GM20431 (cell line): ENCODE measurements around the gene NLRP7.
"Not testable (repeated sequence)": the region's sequence is repeated elsewhere in the genome, so short reads cannot be mapped to it uniquely, and the experiment has no call there.

Source experiments
- in situ Hi-C: fragments of 300-500 bp; cut with MseI, MboI; formaldehyde crosslinking; loops from one replicate; pipeline ENCODE4 v1.15.0; 2020; ENCODE audit warnings: low sequenced_read_pairs; ENCODE audit not compliant: unreplicated experiment

Gene NLRP7

GRCh38 chr19:54921082-54921481 is 26.2 kb downstream of the NLRP7 start:
- in situ Hi-C loops = no loop called here

DNA sequence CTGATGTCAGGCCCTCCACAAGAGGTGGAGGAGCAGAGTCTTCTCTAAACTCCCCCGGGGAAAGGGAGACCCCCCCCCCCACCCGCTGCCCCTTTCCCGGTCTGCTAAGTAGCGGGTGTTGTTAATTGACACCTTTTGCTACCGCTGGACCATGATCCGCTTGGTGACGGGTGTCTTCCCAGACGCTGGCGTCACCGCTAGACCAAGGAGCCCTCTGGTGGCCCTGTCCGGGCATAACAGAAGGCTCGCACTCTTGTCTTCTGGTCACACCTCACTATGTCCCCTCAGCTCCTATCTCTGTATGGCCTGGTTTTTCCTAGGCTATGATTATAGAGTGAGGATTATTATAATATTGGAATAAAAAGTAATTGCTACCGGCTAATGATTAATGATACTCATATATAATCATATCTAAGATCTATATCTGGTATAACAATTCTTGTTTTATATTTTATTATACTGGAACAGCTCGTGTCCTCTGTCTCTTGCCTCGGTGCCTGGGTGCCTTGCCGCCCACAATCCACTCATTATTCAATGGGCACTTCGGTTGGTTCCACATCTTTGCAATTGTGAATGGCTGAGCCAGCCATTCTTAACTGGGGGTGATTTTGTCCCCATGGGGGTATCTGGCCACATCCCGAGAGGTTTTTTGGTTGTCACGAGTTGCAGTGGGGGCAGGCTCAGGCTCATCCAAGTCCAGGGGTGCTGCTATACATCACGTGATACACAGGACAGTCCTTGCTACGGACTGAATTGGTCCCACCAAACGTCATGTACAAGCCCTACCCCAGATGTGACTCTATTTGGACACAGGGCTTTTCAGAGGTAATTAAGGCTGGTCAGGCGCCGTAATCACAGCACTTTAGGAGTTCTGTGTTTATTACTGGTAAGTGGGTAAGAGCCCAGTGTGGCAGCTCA is 27.4 kb downstream of the NLRP7 start:
- in situ Hi-C loops = not testable (repeated sequence)

DNA sequence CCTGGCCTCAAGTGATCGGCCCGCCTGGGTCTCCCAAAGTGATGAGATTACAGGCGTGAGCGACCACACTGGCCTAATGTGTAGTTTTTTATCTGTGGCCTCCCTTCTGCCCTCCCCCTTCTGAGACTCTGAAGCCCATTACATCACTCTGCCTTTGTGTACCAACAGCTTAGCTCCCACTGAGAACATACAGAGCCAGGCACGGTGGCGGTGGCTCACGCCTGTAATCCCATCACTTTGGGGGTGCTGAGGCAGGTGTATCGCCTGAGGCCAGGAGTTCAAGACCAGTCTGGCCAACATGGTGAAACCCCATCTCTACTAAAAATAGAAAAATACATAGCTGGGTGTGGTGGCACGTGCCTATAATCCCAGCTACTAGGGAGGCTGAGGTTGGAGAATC is 28.8 kb downstream of the NLRP7 start:
- in situ Hi-C loops = no loop called here

DNA sequence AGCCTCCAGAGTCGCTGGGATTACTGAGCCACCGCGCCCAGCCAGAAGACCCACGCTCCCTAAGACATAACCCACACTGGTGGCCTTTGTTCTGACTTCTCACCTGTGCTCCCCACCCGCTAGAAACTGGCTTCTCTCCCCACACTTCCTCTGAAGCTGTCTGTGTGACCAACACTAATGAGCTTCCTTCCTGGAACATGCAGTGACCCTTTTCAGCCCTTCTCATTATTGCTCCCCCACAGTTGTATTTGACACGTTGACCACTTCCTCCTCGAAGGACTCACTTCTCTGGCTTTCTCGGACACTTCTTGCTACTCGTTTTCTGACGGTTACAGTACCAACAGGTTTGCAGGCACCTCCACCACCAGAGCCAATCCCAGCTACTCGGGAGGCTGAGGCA is 30.5 kb downstream of the NLRP7 start:
- in situ Hi-C loops = no loop called here

- in situ Hi-C loops = not testable (repeated sequence)
Measured at GRCh38 chr19:54907899-54908298, 39.4 kb downstream of the NLRP7 start.

GRCh38 chr19:54906819-54907218 is 40.5 kb downstream of the NLRP7 start:
- in situ Hi-C loops = no loop called here

GRCh38 chr19:54905803-54906511 is 41.4 kb downstream of the NLRP7 start, which contains the start of gene NCR1:
Gene NCR1, plus strand, starts transcription at chr19:54906148. Its CDS starts 40 bp downstream, at chr19:54906188.
- in situ Hi-C loops = no loop called here

GRCh38 chr19:54905421-54905802 is 41.9 kb downstream of the NLRP7 start:
- in situ Hi-C loops = no loop called here

DNA sequence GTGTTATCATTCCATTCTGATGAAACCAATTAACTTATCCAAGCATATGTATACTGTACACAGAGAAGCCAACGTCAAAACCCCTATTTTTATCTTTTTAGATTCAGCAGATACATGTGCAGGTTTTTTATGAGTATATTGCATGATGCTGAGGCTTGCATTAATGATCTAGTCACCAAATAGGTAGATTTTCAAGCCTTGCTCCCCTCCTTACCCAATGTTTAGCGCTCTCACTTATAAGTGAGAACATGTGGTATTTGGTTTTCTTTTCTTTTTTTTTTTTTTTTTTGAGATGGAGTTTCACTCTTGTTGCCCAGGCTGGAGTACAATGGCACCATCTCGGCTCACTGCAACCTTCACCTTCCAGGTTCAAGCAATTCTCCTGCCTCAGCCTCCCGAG is 43.1 kb downstream of the NLRP7 start:
- in situ Hi-C loops = not testable (repeated sequence)

- in situ Hi-C loops = no loop called here
Measured at GRCh38 chr19:54903303-54903702, 44.0 kb downstream of the NLRP7 start.

DNA sequence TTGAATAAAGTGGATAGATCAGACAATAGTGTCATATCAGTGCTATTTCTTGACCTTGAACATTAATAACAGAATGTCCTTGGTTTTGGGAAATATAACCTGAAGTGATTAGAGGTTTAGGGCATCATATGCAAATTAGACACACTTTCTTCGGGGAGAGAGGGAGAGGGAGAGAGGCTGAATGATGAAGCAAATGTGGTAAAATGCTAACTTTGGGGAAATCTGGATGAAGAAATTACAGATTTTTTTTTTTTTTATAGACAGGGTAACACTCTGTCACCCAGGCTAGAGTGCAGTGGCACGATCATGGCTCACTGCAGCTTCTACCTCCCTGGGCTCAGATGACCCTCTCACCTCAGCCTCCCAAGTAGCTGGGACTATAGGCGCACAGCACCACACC is 45.3 kb downstream of the NLRP7 start:
- in situ Hi-C loops = no loop called here

DNA sequence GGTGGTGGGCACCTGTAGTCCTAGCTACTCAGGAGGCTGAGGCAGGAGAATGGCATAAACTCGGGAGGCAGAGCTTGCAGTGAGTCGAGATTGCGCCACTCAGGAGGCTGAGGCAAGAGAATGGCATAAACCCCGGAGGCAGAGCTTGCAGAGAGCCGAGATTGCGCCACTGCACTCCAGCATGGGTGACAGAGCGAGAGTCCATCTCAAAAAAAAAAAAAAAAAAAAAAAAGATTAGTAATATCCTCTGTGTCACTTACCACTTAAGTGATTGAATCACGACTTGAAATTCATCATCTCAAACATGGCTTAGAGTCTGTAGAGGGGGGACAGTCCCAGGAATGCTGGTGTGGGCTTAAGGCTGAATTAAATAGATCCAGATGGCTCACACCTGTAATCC is 46.2 kb downstream of the NLRP7 start:
- in situ Hi-C loops = not testable (repeated sequence)

DNA sequence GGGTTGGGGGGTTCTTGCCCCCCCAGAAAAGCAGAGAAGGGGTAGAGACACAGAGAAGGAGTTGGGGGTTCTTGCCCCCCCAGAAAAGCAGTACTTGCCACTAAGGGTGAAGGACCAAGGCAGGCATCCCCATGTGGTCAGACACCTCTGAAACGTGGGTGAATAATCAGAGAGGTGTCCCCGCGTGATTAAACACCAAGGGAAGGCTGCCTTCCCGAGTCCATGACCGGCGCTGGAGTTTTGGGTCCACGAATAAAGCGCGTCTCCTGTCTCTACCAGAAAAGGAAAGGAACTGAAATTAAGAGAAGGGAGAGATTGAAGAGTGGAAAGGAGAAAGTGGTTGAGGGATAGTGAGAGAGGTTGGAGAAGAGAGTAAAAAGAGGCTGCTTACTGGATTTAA is 47.7 kb downstream of the NLRP7 start:
- in situ Hi-C loops = not testable (repeated sequence)

- in situ Hi-C loops = not testable (repeated sequence)
Measured at GRCh38 chr19:54898685-54899084, 48.6 kb downstream of the NLRP7 start.

- in situ Hi-C loops = no loop called here
Measured at GRCh38 chr19:54896036-54896435, 51.3 kb downstream of the NLRP7 start.

GRCh38 chr19:54894106-54894505 is 53.2 kb downstream of the NLRP7 start:
- in situ Hi-C loops = not testable (repeated sequence)

- in situ Hi-C loops = no loop called here
Measured at GRCh38 chr19:54893406-54893805, 53.9 kb downstream of the NLRP7 start.

GRCh38 chr19:54889566-54889965 is 57.8 kb downstream of the NLRP7 start:
- in situ Hi-C loops = no loop called here

GRCh38 chr19:54888239-54888638 is 59.1 kb downstream of the NLRP7 start:
- in situ Hi-C loops = no loop called here

DNA sequence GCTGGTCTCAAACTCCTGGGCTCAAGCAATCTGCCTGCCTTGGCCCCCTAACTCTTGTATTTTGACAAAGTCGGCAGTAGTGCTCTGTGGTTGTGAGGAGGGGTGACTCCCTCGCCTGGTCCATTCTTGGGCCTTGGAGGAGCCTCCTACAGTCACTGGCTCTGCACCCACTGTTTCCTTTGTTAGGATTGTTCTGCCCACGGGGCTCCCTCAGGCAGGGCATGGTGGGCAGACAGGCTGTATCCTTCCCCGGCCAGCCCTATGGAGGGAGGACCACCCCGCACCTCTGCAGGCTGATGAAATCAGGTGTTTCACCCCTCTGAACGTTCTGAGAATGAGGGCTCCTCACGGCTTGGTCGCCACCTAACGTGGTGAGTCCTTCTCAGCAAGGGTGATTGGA is 64.1 kb downstream of the NLRP7 start:
- in situ Hi-C loops = no loop called here

GRCh38 chr19:54882758-54883157 is 64.6 kb downstream of the NLRP7 start:
- in situ Hi-C loops = no loop called here
